Uterus (tissue), 2 donors: ENCODE results near the gene SGCB.

Experiments used
- POLR2A ChIP-seq, 2 donors: fragments of 450-650 bp; IDR thresholded peaks; one replicate each; pipeline ENCODE4 v1.6.1; 2016; ENCODE audit warnings: antibody characterized with exemption in 2 of 2, mild to moderate bottlenecking in 1 of 2, moderate library complexity in 1 of 2
- TF ChIP-seq, protein P1 (sequence below), 4 experiments: fragments of 200-600 bp in 2 of 4; fragments of 450-650 bp in 2 of 4; sonication (generic) in 2 of 4; IDR thresholded peaks; one replicate each; pipeline ENCODE4 v1.5.1; 2016 to 2019; ENCODE audit warnings: antibody characterized with exemption in 4 of 4, mild to moderate bottlenecking in 2 of 4, moderate library complexity in 1 of 4

DNA sequence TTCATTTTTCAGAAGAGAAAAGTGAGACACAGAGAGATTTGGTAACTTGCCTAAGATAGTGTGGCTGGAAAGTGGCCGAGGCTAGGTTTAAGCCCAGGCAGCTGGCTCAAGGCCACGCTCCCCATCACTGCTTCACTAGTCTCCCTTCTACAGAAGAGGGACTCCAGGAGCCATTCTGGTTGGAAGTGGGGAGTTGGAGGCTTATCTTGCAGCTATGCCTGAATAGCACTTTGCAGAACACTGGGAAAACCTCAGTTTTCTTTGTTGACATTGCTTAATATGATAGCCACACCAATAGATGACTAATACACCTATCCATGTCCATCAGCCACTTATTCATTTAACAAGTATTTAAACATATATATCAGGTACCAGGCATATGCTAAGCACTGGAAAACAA, 36.5 kb downstream of the SGCB start:
- TF ChIP-seq, protein P1, sequence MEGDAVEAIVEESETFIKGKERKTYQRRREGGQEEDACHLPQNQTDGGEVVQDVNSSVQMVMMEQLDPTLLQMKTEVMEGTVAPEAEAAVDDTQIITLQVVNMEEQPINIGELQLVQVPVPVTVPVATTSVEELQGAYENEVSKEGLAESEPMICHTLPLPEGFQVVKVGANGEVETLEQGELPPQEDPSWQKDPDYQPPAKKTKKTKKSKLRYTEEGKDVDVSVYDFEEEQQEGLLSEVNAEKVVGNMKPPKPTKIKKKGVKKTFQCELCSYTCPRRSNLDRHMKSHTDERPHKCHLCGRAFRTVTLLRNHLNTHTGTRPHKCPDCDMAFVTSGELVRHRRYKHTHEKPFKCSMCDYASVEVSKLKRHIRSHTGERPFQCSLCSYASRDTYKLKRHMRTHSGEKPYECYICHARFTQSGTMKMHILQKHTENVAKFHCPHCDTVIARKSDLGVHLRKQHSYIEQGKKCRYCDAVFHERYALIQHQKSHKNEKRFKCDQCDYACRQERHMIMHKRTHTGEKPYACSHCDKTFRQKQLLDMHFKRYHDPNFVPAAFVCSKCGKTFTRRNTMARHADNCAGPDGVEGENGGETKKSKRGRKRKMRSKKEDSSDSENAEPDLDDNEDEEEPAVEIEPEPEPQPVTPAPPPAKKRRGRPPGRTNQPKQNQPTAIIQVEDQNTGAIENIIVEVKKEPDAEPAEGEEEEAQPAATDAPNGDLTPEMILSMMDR (IDR thresholded peaks at IDR 0.05), result no peak
- TF ChIP-seq POLR2A (IDR thresholded peaks at IDR 0.05), result no peak
